OCI-LY1 (cell line): ENCODE results near the gene CBL.

Experiments used
- H2AFZ ChIP-seq: fragments of 200-600 bp; sonication (generic), shearing (Covaris generic); 2 replicates; pipeline ENCODE4 v1.6.0; 2014; ENCODE audit warnings: antibody characterized with exemption, mild to moderate bottlenecking, low read length
- H3F3A ChIP-seq: fragments of 200-600 bp; sonication (generic), shearing (Covaris generic); 2 replicates; pipeline ENCODE4 v1.6.0; 2014; ENCODE audit warnings: mild to moderate bottlenecking, antibody characterized with exemption, low read length, moderate library complexity; ENCODE audit not compliant: insufficient read depth
- H3K27ac ChIP-seq: fragments of 200-600 bp; sonication (generic); 2 replicates; pipeline ENCODE4 v1.5.1; 2014; ENCODE audit warnings: low read length, mixed run types, mild to moderate bottlenecking, low read depth; ENCODE audit not compliant: poor library complexity, severe bottlenecking
- H3K27me3 ChIP-seq: fragments of 200-600 bp; sonication (generic); 2 replicates; pipeline ENCODE4 v1.6.0; 2014; ENCODE audit warnings: antibody characterized with exemption, mild to moderate bottlenecking, low read length, moderate library complexity; ENCODE audit not compliant: insufficient read depth
- H3K36me3 ChIP-seq: fragments of 200-600 bp; sonication (generic); 2 replicates; pipeline ENCODE4 v1.6.1; 2014; ENCODE audit warnings: mild to moderate bottlenecking, antibody characterized with exemption, low read length, moderate library complexity, mixed read lengths; ENCODE audit not compliant: insufficient read depth
- H3K4me1 ChIP-seq: fragments of 200-600 bp; sonication (generic); 2 replicates; pipeline ENCODE4 v1.5.1; 2014; ENCODE audit warnings: mild to moderate bottlenecking, low read length, moderate library complexity; ENCODE audit not compliant: insufficient read depth, severe bottlenecking
- H3K4me2 ChIP-seq: fragments of 200-600 bp; sonication (generic), shearing (Covaris generic); 2 replicates; pipeline ENCODE4 v1.6.1; 2014; ENCODE audit warnings: low read length
- H3K4me3 ChIP-seq: fragments of 200-600 bp; sonication (generic); 2 replicates; pipeline ENCODE4 v1.5.1; 2014; ENCODE audit warnings: low read length, low read depth, mild to moderate bottlenecking, mixed read lengths; ENCODE audit not compliant: poor library complexity, severe bottlenecking
- H3K79me2 ChIP-seq: fragments of 200-600 bp; shearing (Covaris generic); 2 replicates; pipeline ENCODE4 v1.6.1; 2016; ENCODE audit warnings: mixed run types, low read length, mixed read lengths; ENCODE audit not compliant: insufficient read depth
- H3K9ac ChIP-seq: fragments of 200-600 bp; sonication (generic), shearing (Covaris generic); 2 replicates; pipeline ENCODE4 v1.6.1; 2014; ENCODE audit warnings: mild to moderate bottlenecking, low read length, mixed read lengths
- H3K9me2 ChIP-seq: fragments of 200-600 bp; sonication (generic), shearing (Covaris generic); 2 replicates; pipeline ENCODE4 v1.6.1; 2014; ENCODE audit warnings: low read depth, mild to moderate bottlenecking, low read length, mixed read lengths
- H3K9me3 ChIP-seq: fragments of 200-600 bp; shearing (Covaris generic); 2 replicates; pipeline ENCODE4 v1.6.1; 2014; ENCODE audit warnings: low read length, mixed read lengths
- H4K20me1 ChIP-seq: fragments of 200-600 bp; sonication (generic), shearing (Covaris generic); 2 replicates; pipeline ENCODE4 v1.6.0; 2016; ENCODE audit warnings: mild to moderate bottlenecking, low read length; ENCODE audit not compliant: insufficient read depth
- CTCF ChIP-seq: fragments of 200-600 bp; sonication (generic), shearing (Covaris generic); IDR thresholded peaks from 2 replicates; pipeline ENCODE4 v1.5.1; 2017; ENCODE audit warnings: mild to moderate bottlenecking, antibody characterized with exemption, low read length, moderate library complexity, mixed read lengths
- EZH2 ChIP-seq: fragments of 200-600 bp; sonication (generic), shearing (Covaris generic); IDR thresholded peaks from 2 replicates; pipeline ENCODE4 v1.8.0; 2017; ENCODE audit warnings: borderline replicate concordance, mixed run types, mild to moderate bottlenecking, antibody characterized with exemption, low read length, moderate library complexity, mixed read lengths

The CBL gene

GRCh38 chr11:119202554-119202953 is 3.6 kb upstream of the CBL start:
- no peak overlapping the region for H3K4me3 ChIP-seq
- H3K9me3 ChIP-seq = no peaks in the 10 kb centered on the region
- no peak overlapping the region for H3K4me2 ChIP-seq
- H3K27me3 ChIP-seq = no peaks in the 10 kb centered on the region
- H3F3A ChIP-seq = no peaks in the 10 kb centered on the region
- peaks cover 7% of the 10 kb centered on the region for H3K79me2 ChIP-seq
- no peak for TF ChIP-seq CTCF
- no peak for TF ChIP-seq EZH2
- H3K27ac ChIP-seq = no peak overlapping the region
- no peaks in the 10 kb centered on the region for H4K20me1 ChIP-seq
- no peaks in the 10 kb centered on the region for H3K9me2 ChIP-seq
- peaks cover 14% of the 10 kb centered on the region for H3K4me1 ChIP-seq
- no peak overlapping the region for H3K9ac ChIP-seq
- no peak overlapping the region for H2AFZ ChIP-seq
- no peaks in the 10 kb centered on the region for H3K36me3 ChIP-seq

- Histone ChIP-seq H3K9me3 (no peaks in the 10 kb centered on the region), H3K4me1 (peaks cover 29% of the 10 kb centered on the region), H3K9me2 (no peaks in the 10 kb centered on the region), H3K4me2 (no peak overlapping the region), H3K9ac (no peak overlapping the region), H4K20me1 (no peaks in the 10 kb centered on the region), H3K27me3 (no peaks in the 10 kb centered on the region), H3K4me3 (no peak overlapping the region), H3F3A (no peaks in the 10 kb centered on the region), H3K27ac (no peak overlapping the region), H3K79me2 (peaks cover 22% of the 10 kb centered on the region), H2AFZ (no peak overlapping the region), H3K36me3 (no peaks in the 10 kb centered on the region)
- no peak for TF ChIP-seq CTCF
- TF ChIP-seq EZH2 = no peak
These were observed 2.1 kb upstream of the CBL start for GRCh38 chr11:119204066-119204465.

GRCh38 chr11:119205080-119205479 is 1.1 kb upstream of the CBL start:
- Histone ChIP-seq H3F3A (no peaks in the 10 kb centered on the region), H3K4me3 (peak overlapping the region; percentile 96), H3K9ac (no peak overlapping the region), H3K9me2 (no peaks in the 10 kb centered on the region), H3K9me3 (no peaks in the 10 kb centered on the region), H3K79me2 (peaks cover 32% of the 10 kb centered on the region), H3K4me2 (peak overlapping the region; percentile 65), H4K20me1 (no peaks in the 10 kb centered on the region), H2AFZ (no peak overlapping the region), H3K36me3 (no peaks in the 10 kb centered on the region), H3K27ac (no peak overlapping the region), H3K4me1 (peaks cover 39% of the 10 kb centered on the region), H3K27me3 (no peaks in the 10 kb centered on the region)
- TF ChIP-seq CTCF (no peak), EZH2 (no peak)
